GM18907 (cell line): Measurements from ENCODE around the gene COL28A1.
"Not testable (repeated sequence)": the region's sequence is repeated elsewhere in the genome, so short reads cannot be mapped to it uniquely, and the experiment has no call there.

Experiments
- ATAC-seq: cut with Tn5 transposase; IDR thresholded peaks from one replicate; pipeline ENCODE4 v1.9.1; 2021; ENCODE audit warnings: mild to moderate bottlenecking, moderate library complexity; ENCODE audit not compliant: unreplicated experiment

Gene COL28A1

DNA sequence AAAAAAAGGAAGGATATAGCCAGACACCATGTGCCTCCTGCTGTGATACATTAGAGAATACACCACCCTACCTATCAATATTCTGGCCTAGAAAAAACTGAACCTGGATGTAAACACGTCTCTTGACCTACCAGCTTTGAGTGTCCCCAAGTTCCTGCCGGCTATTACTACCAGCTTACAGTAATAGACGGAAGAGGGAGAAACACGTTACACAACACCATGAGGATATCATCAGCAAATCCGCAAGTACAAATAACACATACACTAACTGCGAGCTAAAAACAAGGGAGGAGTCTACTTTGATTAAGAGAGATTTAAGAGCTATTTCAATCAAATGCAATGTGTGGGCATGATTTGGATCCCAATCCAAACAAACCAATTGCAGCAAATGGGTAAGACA is 113.0 kb downstream of the COL28A1 start:
- ATAC-seq, result no peak

GRCh38 chr7:7421826-7422225 is 113.8 kb downstream of the COL28A1 start:
- no peak for ATAC-seq

GRCh38 chr7:7418997-7419396 is 116.7 kb downstream of the COL28A1 start:
- no peak for ATAC-seq

DNA sequence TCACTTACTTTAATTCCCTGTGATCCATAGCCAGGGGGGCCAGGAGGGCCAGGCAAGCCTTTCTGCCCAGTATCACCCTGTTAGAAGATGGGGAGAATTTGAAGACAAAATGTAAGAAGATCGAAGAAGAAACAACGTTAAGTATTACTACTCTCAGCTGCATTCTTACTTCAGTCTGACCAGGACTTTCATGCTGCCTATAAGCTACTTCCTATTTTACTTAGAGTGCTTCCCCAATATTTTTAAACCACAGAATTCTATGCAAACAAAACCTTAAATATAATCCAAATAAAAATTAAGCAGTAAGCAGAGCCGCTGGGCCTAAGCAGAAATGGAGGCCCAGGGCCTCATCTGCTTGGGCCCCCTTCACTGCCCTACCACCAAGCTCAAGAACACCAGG is 117.8 kb downstream of the COL28A1 start:
- no peak for ATAC-seq

DNA sequence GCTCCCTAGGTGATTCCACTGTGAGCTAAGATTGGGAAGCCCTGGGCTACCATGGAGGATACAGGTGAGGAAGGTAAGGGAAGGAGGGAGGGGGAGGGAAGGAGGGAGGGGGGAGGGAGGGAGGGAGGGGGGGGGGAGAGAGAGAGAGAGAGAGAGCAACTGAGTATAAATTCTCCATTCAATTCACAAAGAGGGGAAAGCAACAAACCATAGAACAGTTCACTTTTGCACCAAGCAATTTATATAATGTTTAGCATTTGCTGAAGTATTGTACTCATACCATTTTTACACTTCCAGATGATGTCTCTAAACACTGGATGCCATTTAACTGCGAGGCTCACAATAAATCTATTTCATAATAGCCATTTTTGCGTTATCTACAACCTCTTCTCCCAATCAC is 118.3 kb downstream of the COL28A1 start:
- no peak for ATAC-seq

- ATAC-seq, result peak; percentile 76
Measured at GRCh38 chr7:7416031-7416858, 119.4 kb downstream of the COL28A1 start.

DNA sequence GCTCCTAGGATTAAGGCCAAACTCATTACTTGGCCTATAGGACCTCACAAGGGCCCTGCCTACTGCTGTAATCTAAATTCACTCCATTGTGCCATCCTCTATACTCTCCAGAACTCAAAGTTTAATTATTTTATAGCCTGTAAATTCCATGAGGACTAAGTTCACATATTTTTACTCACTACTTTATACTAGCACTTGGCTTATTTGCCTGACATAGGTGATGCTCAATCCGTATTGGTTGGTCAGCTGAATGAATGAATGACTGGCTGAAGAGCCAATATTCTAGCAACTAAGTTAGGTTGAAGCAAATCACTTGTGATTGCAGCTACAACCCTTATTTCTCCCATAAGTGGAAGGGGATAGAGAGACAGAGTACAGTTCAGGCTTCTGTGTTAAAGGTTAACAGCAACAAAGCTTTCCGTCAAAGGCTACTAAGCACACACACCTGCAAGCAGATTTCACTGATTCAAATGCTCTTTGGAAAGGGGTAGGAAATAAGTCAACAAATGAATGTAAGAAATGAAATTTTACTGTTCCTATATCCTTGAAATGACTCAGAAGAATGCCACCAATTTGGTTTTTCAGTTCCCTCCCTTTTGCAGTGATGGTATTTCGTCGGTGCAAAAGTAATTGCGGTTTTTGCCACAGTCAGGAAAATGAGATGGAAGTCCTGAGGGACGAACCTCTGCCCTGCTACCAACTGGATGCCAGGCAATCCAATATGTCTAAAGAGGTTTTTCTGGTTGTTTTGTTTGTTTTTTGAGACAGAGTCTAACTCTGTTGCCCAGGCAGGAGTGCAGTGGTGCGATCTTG is 120.7 kb downstream of the COL28A1 start:
- no peak for ATAC-seq

DNA sequence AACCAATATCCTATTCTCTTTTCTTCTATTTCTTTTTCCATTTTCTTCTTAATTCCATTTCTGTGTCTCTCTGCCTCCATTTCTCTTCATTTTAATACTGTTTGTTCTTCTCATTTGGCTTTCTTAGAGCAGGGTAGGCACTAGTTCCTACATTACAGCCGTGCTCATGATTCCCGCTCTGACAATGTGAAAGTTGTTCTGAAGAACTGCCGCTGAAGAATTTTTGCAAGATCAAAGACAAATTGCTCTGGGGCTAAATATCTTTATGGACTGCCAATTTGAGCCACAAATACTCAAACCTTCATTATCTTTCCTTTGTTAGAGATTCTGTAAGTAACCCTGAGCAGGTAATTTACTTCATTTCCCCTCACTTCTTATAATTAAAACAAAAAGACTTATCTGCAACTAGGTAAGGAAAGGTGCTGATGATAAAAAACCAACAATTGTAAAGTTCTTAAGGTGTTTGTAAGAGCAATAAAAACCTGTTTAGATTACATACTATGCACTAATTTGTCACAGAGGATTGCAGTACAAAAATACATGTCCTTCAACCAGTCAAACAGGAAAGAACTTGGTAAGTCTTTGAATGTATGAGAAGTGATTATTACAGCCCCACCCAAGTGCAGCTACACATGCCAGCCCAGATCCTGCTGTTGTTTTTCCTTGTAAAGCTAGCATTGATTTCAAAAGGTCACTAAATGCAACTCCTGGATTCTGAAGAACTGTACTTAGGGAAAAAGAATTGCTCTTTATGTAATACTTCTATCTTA is 127.5 kb downstream of the COL28A1 start:
- ATAC-seq, result no peak

- ATAC-seq, result no peak
Measured at GRCh38 chr7:7405461-7405860, 130.2 kb downstream of the COL28A1 start.

- no peak for ATAC-seq
Measured at GRCh38 chr7:7399707-7400106, 136.0 kb downstream of the COL28A1 start.

- no peak for ATAC-seq
Measured at GRCh38 chr7:7395785-7396184, 139.9 kb downstream of the COL28A1 start.

- not testable (repeated sequence) for ATAC-seq
Measured at GRCh38 chr7:7388164-7388563, 147.5 kb downstream of the COL28A1 start.

GRCh38 chr7:7385421-7385820 is 150.3 kb downstream of the COL28A1 start:
- ATAC-seq, result no peak

DNA sequence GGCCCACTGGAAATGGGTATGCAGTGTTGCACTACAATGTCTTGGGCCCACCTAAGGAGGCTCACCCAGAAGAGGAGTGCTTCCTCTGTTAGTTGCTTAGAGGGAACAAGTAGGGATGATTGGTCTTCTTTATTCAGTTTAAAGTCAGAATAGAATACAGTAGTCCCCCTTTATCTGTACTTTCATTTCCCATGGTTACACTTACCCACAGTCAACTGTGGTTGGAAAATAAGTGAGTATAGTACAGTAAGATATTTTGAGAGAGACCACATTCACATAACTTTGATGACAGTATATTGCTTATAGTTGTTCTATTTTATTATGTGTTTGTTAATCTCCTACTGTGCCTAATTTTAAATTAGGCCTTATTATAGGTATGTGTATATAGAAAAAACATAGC is 151.4 kb downstream of the COL28A1 start:
- no peak for ATAC-seq

DNA sequence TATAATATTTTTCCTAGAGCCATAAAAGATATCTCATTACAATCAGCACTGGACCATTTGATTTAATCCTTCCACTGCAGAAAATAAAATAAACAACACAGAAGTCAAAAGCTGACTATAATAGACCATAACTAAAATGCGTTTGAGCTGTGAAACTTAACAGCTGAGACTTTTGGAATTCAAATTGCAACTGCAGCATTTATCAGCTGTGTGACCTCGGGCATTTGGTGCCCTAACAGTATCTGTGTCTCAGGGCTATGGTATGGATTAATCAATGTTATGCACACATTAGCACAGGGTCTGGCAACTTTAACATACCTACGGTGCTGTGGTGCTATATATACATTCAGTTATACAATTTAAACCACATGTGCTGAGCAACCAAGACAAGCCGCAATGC is 160.1 kb downstream of the COL28A1 start:
- ATAC-seq, result no peak

GRCh38 chr7:7370076-7370475 is 165.6 kb downstream of the COL28A1 start:
- ATAC-seq, result no peak

DNA sequence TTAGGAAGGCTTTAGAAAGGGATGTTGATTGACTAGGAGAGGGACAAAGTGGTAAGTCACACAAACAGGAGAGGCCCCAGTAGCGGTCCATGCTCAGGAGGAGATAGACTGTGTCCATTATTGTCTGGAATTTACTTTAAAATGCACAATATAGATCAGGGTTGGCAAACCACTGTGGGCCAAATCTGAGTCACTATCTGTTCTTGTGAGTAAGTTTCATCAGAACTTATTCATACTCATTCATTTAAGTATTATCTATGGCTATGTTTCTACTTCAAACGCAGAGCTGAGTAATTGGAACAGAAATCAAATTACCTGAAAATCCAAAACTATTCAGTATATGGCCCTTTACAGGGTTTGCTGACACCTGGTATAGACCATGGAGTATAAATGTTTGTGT is 166.5 kb downstream of the COL28A1 start:
- no peak for ATAC-seq

DNA sequence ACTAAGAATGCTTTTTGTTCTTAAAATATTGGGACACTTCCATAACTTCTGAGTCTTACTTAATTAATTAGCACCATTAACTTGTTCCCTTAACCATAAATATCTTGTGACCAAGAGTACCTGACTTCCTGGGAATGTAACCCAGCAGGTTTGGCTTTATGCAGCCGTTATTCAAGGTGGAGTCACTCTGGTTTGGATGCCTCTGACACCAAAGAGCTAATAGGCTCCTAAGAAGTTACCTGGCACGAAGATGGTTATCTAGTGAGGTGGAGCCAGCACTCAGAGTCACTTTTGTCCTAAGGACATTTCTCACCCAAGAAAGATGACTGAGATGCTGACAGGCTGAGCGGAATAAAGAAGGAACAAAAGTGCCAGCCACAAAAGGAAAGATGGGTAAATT is 181.0 kb downstream of the COL28A1 start:
- ATAC-seq, result no peak

DNA sequence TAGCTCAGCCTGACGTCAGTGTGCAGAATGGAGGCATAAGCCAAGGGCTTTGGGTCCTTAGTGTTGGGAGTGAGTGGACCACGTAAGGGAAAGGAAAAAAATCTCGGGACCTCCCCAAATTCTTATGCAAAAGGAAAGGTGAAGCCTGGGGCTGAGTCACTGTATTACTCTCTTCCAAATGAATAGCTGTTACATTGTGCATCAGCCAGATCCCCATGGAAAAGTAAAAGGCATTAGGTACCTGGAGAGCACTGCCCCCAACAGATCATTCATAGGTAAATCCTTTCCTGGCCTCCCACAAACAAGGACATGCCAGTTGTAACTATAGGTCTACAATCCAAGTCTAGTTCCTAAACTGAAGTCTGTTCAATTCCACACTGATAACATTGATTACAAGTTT is 182.8 kb downstream of the COL28A1 start:
- ATAC-seq, result no peak

- no peak for ATAC-seq
Measured at GRCh38 chr7:7351832-7352231, 183.8 kb downstream of the COL28A1 start.

- no peak for ATAC-seq
Measured at GRCh38 chr7:7351156-7351555, 184.5 kb downstream of the COL28A1 start.
